ENCODE data around the gene MAPK8IP1.

The MAPK8IP1 gene

GRCh38 chr11:45926536-45927331 is 41.3 kb downstream of the MAPK8IP1 start:
- Histone ChIP-seq H3K4me1 (ENCODE audit: control insufficient read depth, insufficient read depth, low read length) (no peaks in the 10 kb centered on the region), H3K27ac (ENCODE audit: extremely low read depth, low read depth, low read length) (no peak overlapping the region), H3K9me3 (ENCODE audit: control insufficient read depth, insufficient read depth, low read depth, low read length) (no peaks in the 10 kb centered on the region), H3K36me3 (ENCODE audit: control insufficient read depth in 2 of 2, insufficient read depth in 1 of 2, low read length in 2 of 2) (peaks cover 0 to 16% of the 10 kb centered on the region in 2 experiments; a peak in 1 of 3 replicates), H3K4me3 (ENCODE audit: low read depth, low read length) (no peak overlapping the region)
- ChIA-PET POLR2A (interaction anchor here (0.6 to 2.6 kb wide), 3 partner anchors 13 to 24 kb away, joined by 3 to 6 read pairs (median 3); no protein-coding TSS in a partner anchor), CTCF (interaction anchor here (0.5 to 2.4 kb wide), 3 partner anchors 38 to 104 kb away, joined by 4 to 7 read pairs (median 5); no protein-coding TSS in a partner anchor)
- TF ChIP-seq ZNF548 (tag by site-specific recombination; IDR thresholded peaks at IDR 0.05) (no peak), ZNF555 (tag by site-specific recombination; conservative IDR thresholded peaks at IDR 0.05) (no peak), ZNF37A (tag by site-specific recombination; IDR thresholded peaks at IDR 0.05) (no peak), ZNF623 (tag by site-specific recombination; IDR thresholded peaks at IDR 0.05) (no peak), ZNF530 (tag by site-specific recombination; IDR thresholded peaks at IDR 0.05; ENCODE audit: low read depth) (no peak), SCRT1 (tag by site-specific recombination; IDR thresholded peaks at IDR 0.05; ENCODE audit: borderline replicate concordance) (no peak), GLI4 (tag by site-specific recombination; IDR thresholded peaks at IDR 0.05) (no peak), ZNF391 (tag by site-specific recombination; IDR thresholded peaks at IDR 0.05; ENCODE audit: borderline replicate concordance, low read depth) (no peak)

GRCh38 chr11:45927332-45927683 is 41.9 kb downstream of the MAPK8IP1 start:
- TF ChIP-seq SCRT1 (tag by site-specific recombination; IDR thresholded peaks at IDR 0.05; ENCODE audit: borderline replicate concordance) (no peak), ZNF518A (tag by site-specific recombination; conservative IDR thresholded peaks at IDR 0.05; ENCODE audit: low read depth) (no peak), OVOL3 (tag by site-specific recombination; IDR thresholded peaks at IDR 0.05) (no peak), ZNF837 (tag by site-specific recombination; IDR thresholded peaks at IDR 0.05) (no peak), YY2 (tag by site-specific recombination; IDR thresholded peaks at IDR 0.05) (no peak)
- ChIA-PET CTCF (interaction anchor here (1.8 to 2.4 kb wide), 2 partner anchors 38 to 55 kb away, joined by 5 to 7 read pairs; no protein-coding TSS in a partner anchor), POLR2A (interaction anchor here (0.6 to 1.1 kb wide), 2 partner anchors 15 to 23 kb away, joined by 3 read pairs; no protein-coding TSS in a partner anchor)
- Histone ChIP-seq H3K36me3 (ENCODE audit: control insufficient read depth in 2 of 2, insufficient read depth in 1 of 2, low read length in 2 of 2) (peaks cover 0 to 22% of the 10 kb centered on the region in 2 experiments; a peak in 1 of 3 replicates), H3K4me1 (ENCODE audit: control insufficient read depth, insufficient read depth, low read length) (no peaks in the 10 kb centered on the region), H3K27ac (ENCODE audit: extremely low read depth, low read depth, low read length) (no peak overlapping the region), H3K9me3 (ENCODE audit: control insufficient read depth, insufficient read depth, low read depth, low read length) (no peaks in the 10 kb centered on the region), H3K4me3 (ENCODE audit: low read depth, low read length) (no peak overlapping the region)

- ChIA-PET POLR2A (interaction anchor here (0.9 to 1.1 kb wide), 2 partner anchors 23 to 56 kb away, joined by 3 read pairs; no protein-coding TSS in a partner anchor), CTCF (interaction anchor here (0.7 to 2.4 kb wide), 3 partner anchors 37 to 172 kb away, joined by 3 to 7 read pairs (median 5); no protein-coding TSS in a partner anchor)
- TF ChIP-seq SCRT1 (tag by site-specific recombination; IDR thresholded peaks at IDR 0.05; ENCODE audit: borderline replicate concordance) (peak; percentile 63; the same call in 1 of the 2 replicates), ZNF473 (tag by site-specific recombination; IDR thresholded peaks at IDR 0.05) (no peak)
Observed at GRCh38 chr11:45927684-45928413, 42.4 kb downstream of the MAPK8IP1 start.

More at GRCh38 chr11:45927684-45928413, 42.4 kb downstream of the MAPK8IP1 start:
- no peak overlapping the region for H3K27ac ChIP-seq (ENCODE audit: extremely low read depth, low read depth, low read length)
- peaks cover 0 to 23% of the 10 kb centered on the region in 2 experiments; a peak in 1 of 3 replicates for H3K36me3 ChIP-seq (ENCODE audit: control insufficient read depth in 2 of 2, insufficient read depth in 1 of 2, low read length in 2 of 2)
- no peaks in the 10 kb centered on the region for H3K9me3 ChIP-seq (ENCODE audit: control insufficient read depth, insufficient read depth, low read depth, low read length)
- no peak overlapping the region for H3K4me3 ChIP-seq (ENCODE audit: low read depth, low read length)
- H3K4me1 ChIP-seq (ENCODE audit: control insufficient read depth, insufficient read depth, low read length): no peaks in the 10 kb centered on the region

Measured in HEK293 (cell line).